Ishikawa (cell line): ENCODE results near the gene POLDIP2.

Experiments used
- CEBPB ChIP-seq: IDR thresholded peaks from 2 replicates; pipeline ENCODE4 v1.6.1; 2012
- CREB1 ChIP-seq: IDR thresholded peaks from 2 replicates; pipeline ENCODE4 v1.6.1; 2012; ENCODE audit warnings: low read depth
- EGR1 ChIP-seq: IDR thresholded peaks from 2 replicates; pipeline ENCODE4 v1.6.1; 2012
- EP300 ChIP-seq: IDR thresholded peaks from 2 replicates; pipeline ENCODE4 v1.6.1; 2012; ENCODE audit warnings: borderline replicate concordance
- FOXM1 ChIP-seq: IDR thresholded peaks from 2 replicates; pipeline ENCODE4 v1.6.1; 2012; ENCODE audit warnings: low read depth, borderline replicate concordance
- NFIC ChIP-seq: IDR thresholded peaks from 2 replicates; pipeline ENCODE4 v1.6.1; 2012
- RAD21 ChIP-seq: IDR thresholded peaks from 2 replicates; pipeline ENCODE4 v1.6.1; 2012; ENCODE audit warnings: low read depth
- TAF1 ChIP-seq: IDR thresholded peaks from 2 replicates; pipeline ENCODE4 v1.6.1; 2012; ENCODE audit warnings: low read depth, mild to moderate bottlenecking
- TCF12 ChIP-seq: IDR thresholded peaks from 2 replicates; pipeline ENCODE4 v1.6.1; 2012; ENCODE audit warnings: low read depth
- TEAD4 ChIP-seq: IDR thresholded peaks from 2 replicates; pipeline ENCODE4 v1.6.1; 2012
- YY1 ChIP-seq: IDR thresholded peaks from 2 replicates; pipeline ENCODE4 v1.6.1; 2012; ENCODE audit warnings: low read depth
- ZBTB7A ChIP-seq: IDR thresholded peaks from 2 replicates; pipeline ENCODE4 v1.6.1; 2012; ENCODE audit warnings: low read depth
- TF ChIP-seq, protein P1 (sequence below): IDR thresholded peaks from 2 replicates; pipeline ENCODE4 v1.6.1; 2012
- TF ChIP-seq, protein P2 (sequence below): IDR thresholded peaks from 2 replicates; pipeline ENCODE4 v1.6.1; 2012
- TF ChIP-seq, protein P3 (sequence below): IDR thresholded peaks from 2 replicates; pipeline ENCODE4 v1.6.1; 2012; ENCODE audit warnings: low read depth, mild to moderate bottlenecking

The POLDIP2 gene

DNA sequence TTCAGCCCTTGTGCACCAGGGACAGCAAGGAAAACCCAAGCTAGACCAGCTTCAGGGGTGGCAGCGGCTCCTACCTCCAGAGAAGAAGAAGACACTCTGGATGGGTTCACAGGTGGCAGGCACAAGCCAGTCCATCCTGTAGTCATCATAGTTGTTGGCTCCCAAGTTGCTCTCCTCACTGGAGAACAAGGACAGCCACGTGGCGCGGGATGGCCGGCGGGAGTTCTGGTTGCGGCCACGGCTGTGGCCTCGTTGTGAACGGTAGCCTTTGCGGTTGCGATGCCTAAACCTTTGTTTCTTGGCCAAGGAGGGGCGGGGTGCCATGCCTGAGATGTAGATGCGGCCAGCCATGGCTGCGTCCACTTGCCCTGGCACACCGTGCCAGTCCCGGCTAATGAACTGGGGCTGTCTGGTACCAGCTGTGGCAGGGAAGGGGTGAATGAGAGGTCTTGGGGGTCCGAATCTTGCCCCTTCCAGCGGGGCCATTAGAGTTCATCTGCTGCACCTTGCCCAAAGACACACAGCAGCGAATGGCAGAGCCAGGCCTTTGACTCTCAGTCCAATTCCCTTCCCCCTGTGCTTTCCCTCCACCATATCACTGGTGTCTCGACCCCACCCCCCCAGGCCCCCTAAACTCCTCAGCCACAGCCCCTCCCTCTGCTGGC is 10.4 kb upstream of the POLDIP2 start:
- TF ChIP-seq ZBTB7A (no peak), EGR1 (no peak), CREB1 (no peak), EP300 (no peak), RAD21 (no peak), YY1 (no peak), NFIC (no peak), TEAD4 (no peak), TAF1 (no peak), TCF12 (no peak), CEBPB (no peak), FOXM1 (no peak)
- TF ChIP-seq, protein P1, sequence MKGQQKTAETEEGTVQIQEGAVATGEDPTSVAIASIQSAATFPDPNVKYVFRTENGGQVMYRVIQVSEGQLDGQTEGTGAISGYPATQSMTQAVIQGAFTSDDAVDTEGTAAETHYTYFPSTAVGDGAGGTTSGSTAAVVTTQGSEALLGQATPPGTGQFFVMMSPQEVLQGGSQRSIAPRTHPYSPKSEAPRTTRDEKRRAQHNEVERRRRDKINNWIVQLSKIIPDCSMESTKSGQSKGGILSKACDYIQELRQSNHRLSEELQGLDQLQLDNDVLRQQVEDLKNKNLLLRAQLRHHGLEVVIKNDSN, result no peak
- TF ChIP-seq, protein P2, sequence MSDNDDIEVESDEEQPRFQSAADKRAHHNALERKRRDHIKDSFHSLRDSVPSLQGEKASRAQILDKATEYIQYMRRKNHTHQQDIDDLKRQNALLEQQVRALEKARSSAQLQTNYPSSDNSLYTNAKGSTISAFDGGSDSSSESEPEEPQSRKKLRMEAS, result no peak
- TF ChIP-seq, protein P3, sequence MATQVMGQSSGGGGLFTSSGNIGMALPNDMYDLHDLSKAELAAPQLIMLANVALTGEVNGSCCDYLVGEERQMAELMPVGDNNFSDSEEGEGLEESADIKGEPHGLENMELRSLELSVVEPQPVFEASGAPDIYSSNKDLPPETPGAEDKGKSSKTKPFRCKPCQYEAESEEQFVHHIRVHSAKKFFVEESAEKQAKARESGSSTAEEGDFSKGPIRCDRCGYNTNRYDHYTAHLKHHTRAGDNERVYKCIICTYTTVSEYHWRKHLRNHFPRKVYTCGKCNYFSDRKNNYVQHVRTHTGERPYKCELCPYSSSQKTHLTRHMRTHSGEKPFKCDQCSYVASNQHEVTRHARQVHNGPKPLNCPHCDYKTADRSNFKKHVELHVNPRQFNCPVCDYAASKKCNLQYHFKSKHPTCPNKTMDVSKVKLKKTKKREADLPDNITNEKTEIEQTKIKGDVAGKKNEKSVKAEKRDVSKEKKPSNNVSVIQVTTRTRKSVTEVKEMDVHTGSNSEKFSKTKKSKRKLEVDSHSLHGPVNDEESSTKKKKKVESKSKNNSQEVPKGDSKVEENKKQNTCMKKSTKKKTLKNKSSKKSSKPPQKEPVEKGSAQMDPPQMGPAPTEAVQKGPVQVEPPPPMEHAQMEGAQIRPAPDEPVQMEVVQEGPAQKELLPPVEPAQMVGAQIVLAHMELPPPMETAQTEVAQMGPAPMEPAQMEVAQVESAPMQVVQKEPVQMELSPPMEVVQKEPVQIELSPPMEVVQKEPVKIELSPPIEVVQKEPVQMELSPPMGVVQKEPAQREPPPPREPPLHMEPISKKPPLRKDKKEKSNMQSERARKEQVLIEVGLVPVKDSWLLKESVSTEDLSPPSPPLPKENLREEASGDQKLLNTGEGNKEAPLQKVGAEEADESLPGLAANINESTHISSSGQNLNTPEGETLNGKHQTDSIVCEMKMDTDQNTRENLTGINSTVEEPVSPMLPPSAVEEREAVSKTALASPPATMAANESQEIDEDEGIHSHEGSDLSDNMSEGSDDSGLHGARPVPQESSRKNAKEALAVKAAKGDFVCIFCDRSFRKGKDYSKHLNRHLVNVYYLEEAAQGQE, result no peak

DNA sequence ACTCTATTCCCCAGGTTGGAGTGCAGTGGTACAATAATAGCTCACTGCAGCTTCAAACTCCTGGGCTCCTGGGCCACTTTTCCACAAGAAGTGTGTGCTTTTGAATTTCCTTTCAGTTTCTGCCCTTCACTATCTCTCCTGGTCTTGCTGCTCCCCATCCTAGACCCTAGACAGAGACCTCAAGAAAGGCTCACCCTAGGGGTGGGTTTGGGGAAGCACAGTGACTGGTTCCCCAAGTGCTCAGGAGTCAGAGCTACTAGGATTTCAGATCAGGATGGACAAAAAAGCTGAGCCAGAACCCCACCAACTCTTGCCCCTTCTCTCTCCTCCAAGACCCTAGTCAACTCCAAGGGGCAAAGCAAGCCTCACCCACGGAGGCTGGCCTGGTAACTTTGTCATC is 9.3 kb upstream of the POLDIP2 start:
- TF ChIP-seq ZBTB7A, result no peak
- no peak for TF ChIP-seq EP300
- no peak for TF ChIP-seq TCF12
- no peak for TF ChIP-seq YY1
- TF ChIP-seq, protein P2, result no peak
- no peak for TF ChIP-seq TAF1
- TF ChIP-seq EGR1, result no peak
- TF ChIP-seq, protein P1, result no peak
- no peak for TF ChIP-seq CREB1
- no peak for TF ChIP-seq NFIC
- TF ChIP-seq CEBPB, result no peak
- no peak for TF ChIP-seq FOXM1
- no peak for TF ChIP-seq RAD21
- TF ChIP-seq TEAD4, result no peak

DNA sequence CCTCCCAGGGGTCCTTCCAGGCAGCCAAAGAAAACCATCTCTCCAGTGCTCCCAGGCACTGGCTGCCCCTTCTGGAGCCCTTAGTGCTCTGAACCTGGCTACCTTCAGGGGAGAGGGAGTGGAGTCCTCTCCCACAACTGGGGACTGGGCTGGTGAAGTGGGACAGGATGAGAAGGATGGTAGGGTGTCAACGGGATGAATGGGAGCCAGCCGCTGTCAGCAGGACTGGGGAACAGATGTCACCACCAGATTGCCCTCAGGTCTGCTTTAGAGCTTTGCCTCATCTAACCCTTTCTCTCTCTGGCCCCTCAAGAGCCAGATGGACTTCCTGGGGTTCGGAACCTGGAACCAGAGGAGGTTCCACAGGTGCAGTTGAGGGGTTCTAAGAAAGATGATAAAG is 8.2 kb upstream of the POLDIP2 start:
- no peak for TF ChIP-seq TEAD4
- TF ChIP-seq CEBPB, result no peak
- no peak for TF ChIP-seq EP300
- TF ChIP-seq TAF1, result no peak
- TF ChIP-seq ZBTB7A, result no peak
- TF ChIP-seq TCF12, result no peak
- TF ChIP-seq CREB1, result no peak
- TF ChIP-seq RAD21, result no peak
- TF ChIP-seq, protein P2, result no peak
- TF ChIP-seq FOXM1, result no peak
- TF ChIP-seq, protein P3, result no peak
- TF ChIP-seq EGR1, result no peak
- no peak for TF ChIP-seq NFIC
- TF ChIP-seq, protein P1, result no peak
- no peak for TF ChIP-seq YY1

DNA sequence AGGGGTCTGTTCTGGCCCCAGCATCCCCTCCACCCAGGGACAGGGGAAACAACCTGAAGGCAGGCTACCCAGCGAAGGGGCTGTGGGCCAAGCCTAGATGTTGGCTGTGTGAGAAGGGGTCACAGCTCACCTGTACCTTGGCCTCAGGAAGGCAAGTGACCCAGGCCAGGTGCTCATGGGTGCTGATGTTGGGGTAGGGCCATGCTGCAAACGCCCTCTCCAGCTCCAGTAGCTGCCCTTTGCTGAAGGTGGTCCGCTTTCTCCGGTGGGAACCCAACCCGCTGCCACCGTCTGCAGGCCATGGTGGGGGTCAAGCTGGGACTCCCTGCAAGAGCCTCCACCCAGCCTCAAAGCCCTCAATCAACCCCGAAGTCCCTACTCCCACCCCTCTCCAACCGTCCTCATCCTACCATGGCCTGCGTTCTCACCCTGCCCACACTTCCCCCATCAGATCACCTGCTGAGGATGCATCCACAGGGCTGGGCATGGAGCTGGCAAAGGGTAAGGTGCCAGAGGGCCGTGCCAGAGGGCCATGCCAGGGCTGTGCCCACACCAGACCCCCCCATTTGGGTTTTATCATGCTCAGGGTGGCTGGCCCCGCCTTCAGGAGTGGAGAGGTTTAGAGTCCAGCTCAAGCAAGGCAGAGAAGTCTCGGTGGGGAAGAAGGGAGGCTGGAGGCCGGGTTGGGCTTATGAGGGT is 7.5 kb upstream of the POLDIP2 start, which contains the start of gene SEBOX:
TSS of gene SEBOX (minus strand) at position 535 of the 699 bp plus-strand sequence. CDS start at position 487, 48 bp downstream.
- no peak for TF ChIP-seq YY1
